Endothelial cell of umbilical vein (primary cell): ENCODE measurements around the gene GFER. TPM values are rescaled to one million over a fixed set of nuclear protein-coding genes. Genes with fewer than 3 reads are reported as not detected.
A peak's percentile ranks its signal among the peaks of the same experiment; 100 is the strongest.

Experiments
- BruUV-seq: library from RNA; stranded (reverse); fragments of 400-500 nt; replicated peaks from 2 replicates; lab custom pipeline; 2021; lab: Mats Ljungman, UMichigan
- CTCF ChIA-PET: fragments of 300-600, 350-600 bp; sonication (Branson Sonifier 250); formaldehyde crosslinking; loops from one replicate; lab custom pipeline; 2021; ENCODE audit warnings: antibody characterized with exemption, inconsistent platforms; lab: Charles Lee
- POLR2A ChIA-PET: fragments of 300-600, 350-600 bp; sonication (Branson Sonifier 250); formaldehyde crosslinking; loops from one replicate; lab custom pipeline; 2021; ENCODE audit warnings: antibody characterized with exemption, inconsistent platforms; lab: Charles Lee
- DNase-seq: peaks from one replicate; pipeline ENCODE4 v3.0.0-alpha.2; 2011; ENCODE audit warnings: low read depth, low spot score
- FAIRE-seq: peaks from 2 replicates; lab custom pipeline; 2011; peaks lifted over from hg19 to GRCh38; lab: Jason Lieb, UNC
- H2AFZ ChIP-seq: 2 replicates; pipeline ENCODE4 v1.6.0; 2012; ENCODE audit warnings: low read depth, low read length, control low read depth, inconsistent platforms
- H3K27ac ChIP-seq: 2 replicates; pipeline ENCODE4 v1.5.1; 2011; ENCODE audit warnings: low read depth, mild to moderate bottlenecking, control low read depth, low read length, moderate library complexity; ENCODE audit not compliant: insufficient read depth
- H3K27me3 ChIP-seq, 2 experiments: 2 replicates each; pipeline versions ENCODE4 v1.6.0 to v1.6.1; 2011; ENCODE audit warnings: low read length in 2 of 2, mixed read lengths in 1 of 2; ENCODE audit not compliant: control insufficient read depth in 2 of 2, insufficient read depth in 2 of 2
- H3K36me3 ChIP-seq, 2 experiments: 2 replicates in 1 of 2; 3 replicates in 1 of 2; pipeline ENCODE4 v1.5.1; 2011; ENCODE audit warnings: low read length in 2 of 2, mild to moderate bottlenecking in 1 of 2, moderate library complexity in 1 of 2; ENCODE audit not compliant: control insufficient read depth in 2 of 2, insufficient read depth in 2 of 2; ENCODE audit errors: extremely low read depth in 1 of 2
- H3K4me1 ChIP-seq: 3 replicates; pipeline ENCODE4 v1.5.1; 2011; ENCODE audit warnings: mild to moderate bottlenecking, low read length; ENCODE audit not compliant: control insufficient read depth, insufficient read depth; ENCODE audit errors: extremely low read depth
- H3K4me2 ChIP-seq: 2 replicates; pipeline ENCODE4 v1.6.1; 2011; ENCODE audit warnings: low read length, control low read depth, mixed read lengths; ENCODE audit not compliant: insufficient read depth
- H3K4me3 ChIP-seq, 3 experiments: fragments of 200-600 bp in 1 of 3; sonication (generic), shearing (Covaris generic) in 1 of 3; replicated peaks in 1 of 3; 2 replicates each; pipeline ENCODE4 v1.5.1; 2011 to 2016; ENCODE audit warnings: control low read depth in 3 of 3, low read length in 3 of 3, mild to moderate bottlenecking in 2 of 3, inconsistent platforms in 1 of 3, low read depth in 1 of 3, moderate library complexity in 1 of 3; ENCODE audit not compliant: insufficient read depth in 1 of 3
- H3K79me2 ChIP-seq: 2 replicates; pipeline ENCODE4 v1.6.0; 2012; ENCODE audit warnings: low read length, inconsistent platforms; ENCODE audit not compliant: control insufficient read depth, insufficient read depth
- H3K9ac ChIP-seq: replicated peaks from 2 replicates; pipeline ENCODE3; 2011; ENCODE audit warnings: low read length, control low read depth; ENCODE audit not compliant: insufficient read depth; ENCODE audit errors: extremely low read depth
- H3K9me1 ChIP-seq: replicated peaks from 3 replicates; pipeline ENCODE4 v1.6.0; 2011; ENCODE audit warnings: mild to moderate bottlenecking, low read length; ENCODE audit not compliant: control insufficient read depth, insufficient read depth; ENCODE audit errors: extremely low read depth
- H3K9me3 ChIP-seq: replicated peaks from 2 replicates; pipeline ENCODE4 v1.5.1; 2012; ENCODE audit warnings: low read length, inconsistent platforms; ENCODE audit not compliant: control insufficient read depth, insufficient read depth
- H4K20me1 ChIP-seq: replicated peaks from 2 replicates; pipeline ENCODE3; 2011; ENCODE audit warnings: mild to moderate bottlenecking, low read length; ENCODE audit not compliant: control insufficient read depth, insufficient read depth; ENCODE audit errors: extremely low read depth
- GATA2 ChIP-seq: IDR thresholded peaks from 2 replicates; pipeline ENCODE4 v1.7.0; 2011; ENCODE audit warnings: low read depth, mild to moderate bottlenecking, moderate library complexity, mixed read lengths, low read length; ENCODE audit not compliant: insufficient read length, insufficient read depth
- JUN ChIP-seq: IDR thresholded peaks from 2 replicates; pipeline ENCODE4 v1.6.1; 2011; ENCODE audit warnings: borderline replicate concordance, low read depth; ENCODE audit not compliant: insufficient read length, insufficient read depth
- POLR2A ChIP-seq: IDR thresholded peaks from 2 replicates; pipeline ENCODE4 v1.6.1; 2012; ENCODE audit warnings: low read depth, mild to moderate bottlenecking, control low read depth, low read length
- POLR2AphosphoS5 ChIP-seq: IDR thresholded peaks from 2 replicates; pipeline ENCODE4 v1.6.1; 2012; ENCODE audit warnings: low read depth, mild to moderate bottlenecking, control low read depth, low read length, moderate library complexity; ENCODE audit not compliant: insufficient read depth
- dilution Hi-C: fragments of 300-500 bp; cut with MboI; formaldehyde crosslinking; loops from one replicate; pipeline ENCODE4 v1.15.0; 2019; ENCODE audit warnings: low sequenced_read_pairs; ENCODE audit not compliant: extremely low pct_ligation_motif_present
- intact Hi-C: fragments of 100-400 bp; cut with micrococcal nuclease; formaldehyde crosslinking; loops from one replicate; pipeline ENCODE4 v1.10.0; 2022
- polyA plus RNA-seq, 4 experiments: library from polyadenylated mRNA; depleted of rRNA in 3 of 4; stranded (reverse) in 3 of 4; unstranded in 1 of 4; fragments of >200 nt; gene quantifications; 2 replicates each; pipeline versions ENCODE4 v1.2.1 to v1.2.3, GENCODE V29; 2011 to 2012; ENCODE audit warnings: missing spikeins in 1 of 4
- total RNA-seq: library from RNA; stranded (reverse); gene quantifications from 2 replicates; pipeline ENCODE4 v1.2.3, GENCODE V29; 2021
- TF ChIP-seq, protein P1 (sequence below), 2 donors: IDR thresholded peaks; 1 replicate in 1 of 2; 2 replicates in 1 of 2; pipeline ENCODE4 v1.5.1; 2011; ENCODE audit warnings: low read length in 2 of 2, mild to moderate bottlenecking in 2 of 2, moderate library complexity in 2 of 2, control low read depth in 1 of 2, inconsistent platforms in 1 of 2, low read depth in 1 of 2; ENCODE audit not compliant: insufficient read depth in 1 of 2; ENCODE audit errors: extremely low read depth in 1 of 2

GFER gene
- total and polyA plus RNA-seq, 2 donors (not counting 3 experiments of a cell fraction or from before 2014, with no cell fraction given): 13.7 to 29.9 TPM

DNA sequence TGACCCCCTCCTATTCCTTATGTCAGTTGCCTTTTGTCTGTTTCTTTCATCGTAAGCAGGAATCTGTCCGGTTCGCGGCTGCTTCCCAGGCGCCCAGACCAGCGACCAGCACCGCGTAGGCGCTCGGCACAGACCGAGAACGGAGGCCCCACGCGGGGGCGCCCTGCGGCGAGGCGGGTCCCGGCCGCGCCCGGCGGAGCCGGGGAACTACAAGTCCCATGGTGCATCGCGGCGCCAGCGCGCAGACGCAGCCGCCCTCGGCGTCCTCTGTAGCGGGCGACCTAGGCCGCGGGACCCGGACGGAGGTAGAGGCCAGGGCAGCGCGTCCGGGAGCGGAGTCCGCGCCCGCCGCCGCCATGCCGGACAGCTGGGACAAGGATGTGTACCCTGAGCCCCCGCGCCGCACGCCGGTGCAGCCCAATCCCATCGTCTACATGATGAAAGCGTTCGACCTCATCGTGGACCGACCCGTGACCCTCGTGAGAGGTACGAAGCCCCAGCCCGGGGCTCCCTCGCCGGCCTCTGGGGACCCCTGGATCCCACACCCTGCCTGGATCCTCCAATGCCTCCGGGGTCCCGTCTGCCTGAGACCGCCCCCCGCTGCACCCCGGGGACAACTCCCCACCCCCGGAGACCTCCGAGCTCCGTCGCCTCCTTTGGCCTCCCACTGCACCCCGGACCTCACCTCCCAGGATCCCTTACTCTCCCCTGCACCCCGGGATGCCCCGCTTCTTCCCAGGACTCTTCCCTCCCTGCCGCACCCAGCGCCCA lies 24.5 kb upstream of the GFER start, which contains the start of gene NDUFB10:
TSS of gene NDUFB10 (plus strand) at position 270 of the 771 bp plus-strand sequence. CDS start at position 357, 87 bp downstream.
- ChIA-PET POLR2A (interaction anchor here (0.8 kb wide), 1 partner anchor 133 kb away, joined by 5 read pairs; the partner anchor contains the start of genes FAHD1 and HAGH), CTCF (no interaction called here)
- no TSS peak for BruUV-seq
- H3K9me1 ChIP-seq: no peaks in the 10 kb centered on the region
- peak within 1 kb of the TSS; percentile 6 for H3K27ac ChIP-seq
- intact Hi-C loops (loop anchor here (1.0 kb wide), 1 partner anchor 16 kb away; the partner anchor contains the start of gene MSRB1), dilution Hi-C loops (no loop called here)
- no peaks in the 10 kb centered on the region for H3K27me3 ChIP-seq
- peak within 1 kb of the TSS; percentile 76 for H3K4me2 ChIP-seq
- H3K4me1 ChIP-seq: peaks cover 19% of the 10 kb centered on the region
- peaks cover 8 to 17% of the 10 kb centered on the region in 2 experiments for H3K36me3 ChIP-seq
- H2AFZ ChIP-seq: peak within 1 kb of the TSS; percentile 75
- H3K4me3 ChIP-seq: peak within 1 kb of the TSS; percentile 63 to 76 (median 72)
- DNase-seq: peak; percentile 88
- H3K9me3 ChIP-seq: no peaks in the 10 kb centered on the region
- no peak for TF ChIP-seq JUN
- TF ChIP-seq, protein P1, sequence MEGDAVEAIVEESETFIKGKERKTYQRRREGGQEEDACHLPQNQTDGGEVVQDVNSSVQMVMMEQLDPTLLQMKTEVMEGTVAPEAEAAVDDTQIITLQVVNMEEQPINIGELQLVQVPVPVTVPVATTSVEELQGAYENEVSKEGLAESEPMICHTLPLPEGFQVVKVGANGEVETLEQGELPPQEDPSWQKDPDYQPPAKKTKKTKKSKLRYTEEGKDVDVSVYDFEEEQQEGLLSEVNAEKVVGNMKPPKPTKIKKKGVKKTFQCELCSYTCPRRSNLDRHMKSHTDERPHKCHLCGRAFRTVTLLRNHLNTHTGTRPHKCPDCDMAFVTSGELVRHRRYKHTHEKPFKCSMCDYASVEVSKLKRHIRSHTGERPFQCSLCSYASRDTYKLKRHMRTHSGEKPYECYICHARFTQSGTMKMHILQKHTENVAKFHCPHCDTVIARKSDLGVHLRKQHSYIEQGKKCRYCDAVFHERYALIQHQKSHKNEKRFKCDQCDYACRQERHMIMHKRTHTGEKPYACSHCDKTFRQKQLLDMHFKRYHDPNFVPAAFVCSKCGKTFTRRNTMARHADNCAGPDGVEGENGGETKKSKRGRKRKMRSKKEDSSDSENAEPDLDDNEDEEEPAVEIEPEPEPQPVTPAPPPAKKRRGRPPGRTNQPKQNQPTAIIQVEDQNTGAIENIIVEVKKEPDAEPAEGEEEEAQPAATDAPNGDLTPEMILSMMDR (IDR thresholded peaks at IDR 0.05; ENCODE audit: extremely low read depth in 1 of 2, insufficient read depth in 1 of 2, low read depth in 1 of 2, low read length in 2 of 2): peak; percentile 82 to 87
- peak; percentile 98 for TF ChIP-seq POLR2AphosphoS5
- TF ChIP-seq GATA2: no peak
- TF ChIP-seq POLR2A: peak; percentile 95
- H4K20me1 ChIP-seq: no peaks in the 10 kb centered on the region
- peak within 1 kb of the TSS; percentile 73 for H3K9ac ChIP-seq
- FAIRE-seq: peak; percentile 93
- H3K79me2 ChIP-seq: peaks cover 38% of the 10 kb centered on the region
